Chondrocyte (in vitro differentiated cells): ENCODE measurements around the gene CPA2. TPM values are rescaled to one million over a fixed set of nuclear protein-coding genes. Genes with fewer than 3 reads are reported as not detected.

ENCODE experiments used
- DNase-seq: peaks from one replicate; pipeline ENCODE4 v3.0.0; 2021; ENCODE audit warnings: mixed read lengths, low spot score
- H3K27ac Mint-ChIP-seq: one replicate; pipeline ENCODE4 v1.8.0; 2021; ENCODE audit warnings: mild to moderate bottlenecking, moderate library complexity, mixed read lengths; ENCODE audit not compliant: unreplicated experiment
- H3K27me3 Mint-ChIP-seq: 2 replicates; pipeline ENCODE4 v1.8.0; 2021; ENCODE audit warnings: low read depth, mixed read lengths
- H3K36me3 Mint-ChIP-seq: 2 replicates; pipeline ENCODE4 v1.8.0; 2021; ENCODE audit warnings: low read depth, mixed read lengths
- H3K4me1 Mint-ChIP-seq: 2 replicates; pipeline ENCODE4 v1.8.0; 2021; ENCODE audit warnings: low read depth, mild to moderate bottlenecking, mixed read lengths
- H3K4me3 Mint-ChIP-seq: one replicate; pipeline ENCODE4 v1.8.0; 2021; ENCODE audit warnings: mild to moderate bottlenecking, moderate library complexity, mixed read lengths; ENCODE audit not compliant: unreplicated experiment
- H3K9me3 Mint-ChIP-seq: 2 replicates; pipeline ENCODE4 v1.8.0; 2021; ENCODE audit warnings: low read depth, mixed read lengths
- total RNA-seq: library from RNA; stranded (reverse); gene quantifications from 3 replicates; pipeline ENCODE4 v1.2.1, GENCODE V29; 2021
- TF ChIP-seq, protein P1 (sequence below): fragments of 200-600 bp; sonication (generic); IDR thresholded peaks from 2 replicates; pipeline ENCODE4 v1.5.0; 2021; ENCODE audit warnings: antibody characterized with exemption, mild to moderate bottlenecking, moderate library complexity

The CPA2 gene
- total RNA-seq, 1 donor from 2014 or later = not detected

GRCh38 chr7:130263130-130263529 lies 3.5 kb upstream of the CPA2 start:
- Mint-ChIP-seq H3K4me1 (peaks cover 4% of the 10 kb centered on the region), H3K27ac (no peak overlapping the region), H3K36me3 (no peaks in the 10 kb centered on the region), H3K4me3 (no peak overlapping the region), H3K9me3 (peaks cover 4% of the 10 kb centered on the region), H3K27me3 (no peaks in the 10 kb centered on the region)
- TF ChIP-seq, protein P1, sequence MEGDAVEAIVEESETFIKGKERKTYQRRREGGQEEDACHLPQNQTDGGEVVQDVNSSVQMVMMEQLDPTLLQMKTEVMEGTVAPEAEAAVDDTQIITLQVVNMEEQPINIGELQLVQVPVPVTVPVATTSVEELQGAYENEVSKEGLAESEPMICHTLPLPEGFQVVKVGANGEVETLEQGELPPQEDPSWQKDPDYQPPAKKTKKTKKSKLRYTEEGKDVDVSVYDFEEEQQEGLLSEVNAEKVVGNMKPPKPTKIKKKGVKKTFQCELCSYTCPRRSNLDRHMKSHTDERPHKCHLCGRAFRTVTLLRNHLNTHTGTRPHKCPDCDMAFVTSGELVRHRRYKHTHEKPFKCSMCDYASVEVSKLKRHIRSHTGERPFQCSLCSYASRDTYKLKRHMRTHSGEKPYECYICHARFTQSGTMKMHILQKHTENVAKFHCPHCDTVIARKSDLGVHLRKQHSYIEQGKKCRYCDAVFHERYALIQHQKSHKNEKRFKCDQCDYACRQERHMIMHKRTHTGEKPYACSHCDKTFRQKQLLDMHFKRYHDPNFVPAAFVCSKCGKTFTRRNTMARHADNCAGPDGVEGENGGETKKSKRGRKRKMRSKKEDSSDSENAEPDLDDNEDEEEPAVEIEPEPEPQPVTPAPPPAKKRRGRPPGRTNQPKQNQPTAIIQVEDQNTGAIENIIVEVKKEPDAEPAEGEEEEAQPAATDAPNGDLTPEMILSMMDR = no peak
- DNase-seq = no peak

GRCh38 chr7:130266961-130267321 lies 278 bp downstream of the CPA2 start:
- Mint-ChIP-seq H3K4me1 (peaks cover 11% of the 10 kb centered on the region), H3K27me3 (no peaks in the 10 kb centered on the region), H3K9me3 (no peaks in the 10 kb centered on the region), H3K4me3 (no peak overlapping the region), H3K36me3 (no peaks in the 10 kb centered on the region), H3K27ac (no peak overlapping the region)
- TF ChIP-seq, protein P1 = no peak
- no peak for DNase-seq

GRCh38 chr7:130268463-130269317 lies 2.0 kb downstream of the CPA2 start:
- no peak for DNase-seq
- Mint-ChIP-seq H3K9me3 (no peaks in the 10 kb centered on the region), H3K36me3 (no peaks in the 10 kb centered on the region), H3K4me3 (no peak overlapping the region), H3K27ac (no peak overlapping the region), H3K4me1 (peaks cover 28% of the 10 kb centered on the region), H3K27me3 (no peaks in the 10 kb centered on the region)
- TF ChIP-seq, protein P1 = no peak

DNA sequence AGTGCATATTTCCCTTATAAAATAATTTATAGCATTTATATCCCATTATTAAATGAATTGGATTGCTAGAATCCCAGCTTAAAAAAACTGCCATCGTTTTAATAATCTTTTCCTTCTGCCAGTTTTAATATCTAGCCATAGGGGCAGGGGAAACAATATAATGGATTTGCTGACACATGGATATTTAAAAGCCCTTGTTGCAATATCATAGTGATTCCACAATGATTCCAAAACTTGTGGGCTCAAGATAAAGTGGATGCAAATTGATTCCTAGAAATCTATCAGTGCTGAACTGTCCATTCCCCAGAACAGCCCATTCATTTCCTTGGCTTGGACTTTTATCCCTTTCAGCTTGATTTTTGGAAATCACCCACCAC lies 2.6 kb downstream of the CPA2 start:
- no peak for DNase-seq
- no peaks in the 10 kb centered on the region for H3K36me3 Mint-ChIP-seq
- no peak overlapping the region for H3K27ac Mint-ChIP-seq
- no peak overlapping the region for H3K4me3 Mint-ChIP-seq
- no peaks in the 10 kb centered on the region for H3K9me3 Mint-ChIP-seq
- TF ChIP-seq, protein P1 = no peak
- H3K4me1 Mint-ChIP-seq = peaks cover 34% of the 10 kb centered on the region
- no peaks in the 10 kb centered on the region for H3K27me3 Mint-ChIP-seq

DNA sequence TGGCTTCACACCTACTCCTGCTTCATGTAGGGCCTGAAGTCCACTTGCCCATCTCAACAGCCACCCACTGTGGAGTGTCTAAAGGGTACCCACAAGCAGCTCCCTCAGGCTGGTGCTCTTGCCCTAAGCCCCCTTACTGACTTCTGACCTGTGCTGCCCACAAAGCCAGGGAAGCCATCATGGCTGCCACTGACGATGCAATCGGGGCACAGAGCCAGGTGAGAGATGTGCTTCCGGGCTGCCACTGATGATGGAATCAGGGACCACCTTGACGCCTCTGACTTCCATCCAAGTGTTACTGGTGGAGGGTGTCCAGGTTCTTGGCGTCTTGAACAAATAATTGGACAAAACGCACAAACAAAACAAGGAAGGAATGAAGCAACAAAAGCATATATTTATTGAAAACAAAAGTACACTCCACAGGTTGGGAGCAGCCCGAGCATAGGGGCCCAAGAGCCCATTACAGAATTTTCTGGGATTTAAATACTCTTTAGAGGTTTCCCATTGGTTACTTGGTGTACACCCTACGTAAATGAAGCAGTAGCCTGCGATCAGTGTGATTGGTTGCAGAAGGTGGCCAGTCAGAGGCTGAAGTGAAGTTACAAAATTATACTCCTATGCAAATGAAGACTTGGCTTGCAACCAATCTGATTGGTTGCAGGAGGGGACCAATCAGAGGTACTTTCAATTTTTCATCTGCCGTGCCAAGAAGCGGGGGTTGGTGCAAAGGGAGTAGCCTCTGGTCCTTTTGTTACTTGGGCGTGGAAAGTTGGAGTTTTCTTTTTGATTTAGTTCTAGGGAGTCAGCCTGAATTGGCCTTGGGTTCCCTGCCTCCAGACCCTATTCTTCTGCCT lies 4.5 kb downstream of the CPA2 start:
- peaks cover 49% of the 10 kb centered on the region for H3K4me1 Mint-ChIP-seq
- H3K4me3 Mint-ChIP-seq = no peak overlapping the region
- no peak for DNase-seq
- no peaks in the 10 kb centered on the region for H3K36me3 Mint-ChIP-seq
- H3K27ac Mint-ChIP-seq = no peak overlapping the region
- no peaks in the 10 kb centered on the region for H3K9me3 Mint-ChIP-seq
- no peaks in the 10 kb centered on the region for H3K27me3 Mint-ChIP-seq
- TF ChIP-seq, protein P1 = no peak
